IMR-90 (cell line): Measurements from ENCODE around the gene MXRA8.

Experiments
- BHLHE40 ChIP-seq: fragments of 150-350 bp; IDR thresholded peaks from 2 replicates; pipeline ENCODE4 v1.6.1; 2016; ENCODE audit warnings: mild to moderate bottlenecking, low read depth, low read length
- CTCF ChIP-seq: conservative IDR thresholded peaks from 2 replicates; pipeline ENCODE4 v1.5.1; 2012; ENCODE audit warnings: mild to moderate bottlenecking, low read depth, low read length, improper control_type of control experiment
- POLR2A ChIP-seq: IDR thresholded peaks from 2 replicates; pipeline ENCODE4 v1.6.1; 2012; ENCODE audit warnings: mild to moderate bottlenecking, low read depth, low read length

- no peak for TF ChIP-seq CTCF
- no peak for TF ChIP-seq BHLHE40
- no peak for TF ChIP-seq POLR2A
Measured at GRCh38 chr1:1338278-1338677, 20.1 kb downstream of the MXRA8 start.
